DMS114 treated with DMSO at 0.1 percent for 48 hours (cell line): ENCODE data around the gene ADISSP.

Source experiments
- DNase-seq: peaks from one replicate; lab custom pipeline; 2025; ENCODE audit not compliant: unreplicated experiment; lab: John Stamatoyannopoulos, UW

Gene ADISSP

GRCh38 chr20:3781153-3781910 lies 13.8 kb upstream of the ADISSP start, which contains the start of gene SPEF1:
TSS of gene SPEF1 (minus strand) at chr20:3781448. CDS start at chr20:3781287, 161 bp downstream.
- peak; percentile 98 for DNase-seq

- DNase-seq = no peak
These were observed 11.4 kb upstream of the ADISSP start for GRCh38 chr20:3778976-3779375.

GRCh38 chr20:3777716-3778629 lies 10.4 kb upstream of the ADISSP start:
- peak; percentile 76 for DNase-seq

GRCh38 chr20:3777381-3777715 lies 9.8 kb upstream of the ADISSP start:
- no peak for DNase-seq

- no peak for DNase-seq
These were observed 8.0 kb upstream of the ADISSP start for GRCh38 chr20:3775457-3776108.

GRCh38 chr20:3771552-3772058 lies 4.1 kb upstream of the ADISSP start:
- DNase-seq = no peak

GRCh38 chr20:3768342-3769130 lies 983 bp upstream of the ADISSP start:
- DNase-seq = peak; percentile 68

GRCh38 chr20:3767110-3767426 lies 485 bp downstream of the ADISSP start:
- no peak for DNase-seq

GRCh38 chr20:3766422-3767109 lies 987 bp downstream of the ADISSP start:
- no peak for DNase-seq

GRCh38 chr20:3765171-3765882 lies 2.2 kb downstream of the ADISSP start:
- DNase-seq = no peak

GRCh38 chr20:3764659-3765058 lies 2.9 kb downstream of the ADISSP start:
- DNase-seq = no peak

- DNase-seq = no peak
These were observed 3.6 kb downstream of the ADISSP start for GRCh38 chr20:3763671-3764601.

- no peak for DNase-seq
These were observed 6.8 kb downstream of the ADISSP start for GRCh38 chr20:3760655-3761348.

- no peak for DNase-seq
These were observed 7.7 kb downstream of the ADISSP start for GRCh38 chr20:3759884-3760283.

GRCh38 chr20:3759316-3759823 lies 8.2 kb downstream of the ADISSP start:
- no peak for DNase-seq

- DNase-seq = no peak
These were observed 9.0 kb downstream of the ADISSP start for GRCh38 chr20:3758566-3758965.

- no peak for DNase-seq
These were observed 10.3 kb downstream of the ADISSP start for GRCh38 chr20:3757268-3757667.
